NCI-H1105 treated with DMSO at 0.1 percent for 48 hours (cell line): ENCODE results near the gene MMD2.

ENCODE experiments used
- DNase-seq: peaks from one replicate; lab custom pipeline; 2025; lab: John Stamatoyannopoulos, UW

The MMD2 gene

GRCh38 chr7:4871056-4871680 lies 87.8 kb downstream of the MMD2 start:
- DNase-seq, result no peak

GRCh38 chr7:4868493-4868892 lies 90.5 kb downstream of the MMD2 start:
- no peak for DNase-seq

GRCh38 chr7:4866528-4867496 lies 92.2 kb downstream of the MMD2 start:
- DNase-seq, result no peak

- no peak for DNase-seq
These were observed 96.8 kb downstream of the MMD2 start for GRCh38 chr7:4862156-4862555.

- DNase-seq, result no peak
These were observed 97.3 kb downstream of the MMD2 start, which contains the start of gene PAPOLB for GRCh38 chr7:4861673-4862072. PAPOLB (minus strand) TSS chr7:4862030; CDS start chr7:4861810, 220 bp downstream.

- no peak for DNase-seq
These were observed 97.8 kb downstream of the MMD2 start for GRCh38 chr7:4861227-4861626.

GRCh38 chr7:4857189-4857588 lies 101.8 kb downstream of the MMD2 start:
- DNase-seq, result no peak

GRCh38 chr7:4856336-4857057 lies 102.5 kb downstream of the MMD2 start:
- DNase-seq, result no peak
